Measurements from ENCODE around the gene PIP4K2B.

DNA sequence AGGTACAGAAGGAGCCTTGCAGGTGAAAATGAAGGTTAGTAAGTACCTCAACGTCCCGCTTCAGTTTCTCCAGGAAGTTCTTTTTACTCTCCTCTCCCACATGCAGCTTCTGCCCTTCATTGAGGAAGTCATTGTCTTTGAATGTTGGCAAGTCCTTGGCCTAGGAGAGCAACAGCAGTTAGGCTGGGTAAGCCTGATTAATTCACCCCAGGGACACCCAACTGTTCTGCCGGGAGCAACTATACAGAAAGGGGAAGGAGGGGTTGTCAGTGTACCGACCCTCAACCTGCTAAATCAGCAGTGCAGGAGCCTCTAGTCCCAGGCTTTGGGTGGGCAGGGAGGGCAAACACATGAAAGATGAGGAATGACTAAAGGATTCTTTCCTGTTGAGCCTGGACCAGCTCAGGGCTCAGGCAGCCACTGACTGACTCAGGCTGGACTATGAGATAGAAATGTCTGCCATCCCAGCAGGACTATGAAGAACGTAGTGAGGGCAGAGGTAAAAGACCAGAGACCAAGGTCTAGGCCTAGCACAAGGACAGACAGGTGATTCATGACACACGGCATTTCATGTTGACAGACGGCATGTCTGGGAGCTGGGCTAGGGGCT, 21.6 kb downstream of the PIP4K2B start:
- TF ChIP-seq, protein P1, sequence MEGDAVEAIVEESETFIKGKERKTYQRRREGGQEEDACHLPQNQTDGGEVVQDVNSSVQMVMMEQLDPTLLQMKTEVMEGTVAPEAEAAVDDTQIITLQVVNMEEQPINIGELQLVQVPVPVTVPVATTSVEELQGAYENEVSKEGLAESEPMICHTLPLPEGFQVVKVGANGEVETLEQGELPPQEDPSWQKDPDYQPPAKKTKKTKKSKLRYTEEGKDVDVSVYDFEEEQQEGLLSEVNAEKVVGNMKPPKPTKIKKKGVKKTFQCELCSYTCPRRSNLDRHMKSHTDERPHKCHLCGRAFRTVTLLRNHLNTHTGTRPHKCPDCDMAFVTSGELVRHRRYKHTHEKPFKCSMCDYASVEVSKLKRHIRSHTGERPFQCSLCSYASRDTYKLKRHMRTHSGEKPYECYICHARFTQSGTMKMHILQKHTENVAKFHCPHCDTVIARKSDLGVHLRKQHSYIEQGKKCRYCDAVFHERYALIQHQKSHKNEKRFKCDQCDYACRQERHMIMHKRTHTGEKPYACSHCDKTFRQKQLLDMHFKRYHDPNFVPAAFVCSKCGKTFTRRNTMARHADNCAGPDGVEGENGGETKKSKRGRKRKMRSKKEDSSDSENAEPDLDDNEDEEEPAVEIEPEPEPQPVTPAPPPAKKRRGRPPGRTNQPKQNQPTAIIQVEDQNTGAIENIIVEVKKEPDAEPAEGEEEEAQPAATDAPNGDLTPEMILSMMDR (conservative IDR thresholded peaks at IDR 0.05; ENCODE audit: low read depth, low read length), result no peak
- TF ChIP-seq EZH2 (IDR thresholded peaks at IDR 0.05; ENCODE audit: borderline replicate concordance, low read depth, low read length, poor library complexity, severe bottlenecking), result no peak
